GM12875 (cell line): Measurements from ENCODE around the gene MPPED2.

Experiments used
- H3K4me3 ChIP-seq: one replicate; pipeline ENCODE4 v1.5.1; 2011; ENCODE audit warnings: low read depth, low read length, control low read depth
- CTCF ChIP-seq: IDR thresholded peaks from 2 replicates; pipeline ENCODE4 v1.5.1; 2011; ENCODE audit warnings: low read depth, mild to moderate bottlenecking, control low read depth, inconsistent platforms, low read length, moderate library complexity, borderline replicate concordance; ENCODE audit not compliant: insufficient read depth

Gene MPPED2

DNA sequence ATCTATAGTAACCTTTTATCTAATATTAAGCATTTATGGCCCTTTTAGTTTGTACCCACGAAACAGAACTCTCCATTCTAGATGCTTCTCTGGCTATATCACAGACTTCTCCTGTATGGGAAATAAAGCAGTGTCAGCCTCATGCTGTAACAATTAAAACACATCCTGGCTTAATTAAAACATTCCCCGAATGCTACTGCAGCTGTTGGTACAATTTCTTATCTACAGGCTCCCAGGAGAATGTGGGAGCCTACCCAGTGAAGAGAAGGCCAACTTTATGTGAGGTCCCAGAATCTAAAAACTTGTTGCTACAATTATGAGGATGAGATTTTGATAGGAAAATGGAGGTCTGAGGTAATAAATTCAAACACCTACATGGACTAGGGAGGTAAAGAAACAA is 83.8 kb downstream of the MPPED2 start:
- no peak overlapping the region for H3K4me3 ChIP-seq
- TF ChIP-seq CTCF, result no peak

GRCh38 chr11:30501744-30502143 is 84.4 kb downstream of the MPPED2 start:
- no peak overlapping the region for H3K4me3 ChIP-seq
- TF ChIP-seq CTCF, result no peak

GRCh38 chr11:30499940-30500339 is 86.2 kb downstream of the MPPED2 start:
- no peak for TF ChIP-seq CTCF
- no peak overlapping the region for H3K4me3 ChIP-seq

GRCh38 chr11:30497600-30497999 is 88.6 kb downstream of the MPPED2 start:
- TF ChIP-seq CTCF, result no peak

DNA sequence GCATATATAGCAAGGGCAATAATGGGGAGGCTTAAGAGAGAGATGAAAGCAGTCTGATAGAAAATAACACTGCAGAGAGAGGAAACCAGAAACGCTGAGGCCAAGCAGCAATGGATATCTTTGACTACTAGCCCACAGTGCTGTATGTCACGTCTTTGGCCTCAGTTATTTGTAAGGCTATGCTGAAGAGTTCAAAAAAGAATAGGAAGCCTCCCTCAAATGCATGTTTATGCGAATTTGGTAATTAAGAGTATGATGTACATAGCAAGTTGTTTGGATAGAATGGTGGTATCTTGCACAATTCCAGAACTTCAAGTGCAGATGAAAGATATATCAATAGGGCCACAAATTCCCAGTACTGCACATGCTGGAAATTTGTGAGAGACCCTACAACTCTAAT is 89.2 kb downstream of the MPPED2 start:
- TF ChIP-seq CTCF, result no peak
- H3K4me3 ChIP-seq, result no peak overlapping the region

More at GRCh38 chr11:30497600-30497999, 88.6 kb downstream of the MPPED2 start:
- H3K4me3 ChIP-seq, result no peak overlapping the region

- H3K4me3 ChIP-seq, result no peak overlapping the region
- no peak for TF ChIP-seq CTCF
Observed at GRCh38 chr11:30495437-30495836, 90.7 kb downstream of the MPPED2 start.

- TF ChIP-seq CTCF, result no peak
- H3K4me3 ChIP-seq, result no peak overlapping the region
Observed at GRCh38 chr11:30489511-30489910, 96.6 kb downstream of the MPPED2 start.
